Measurements from ENCODE around the gene SHMT1.
A peak's percentile ranks its signal among the peaks of the same experiment; 100 is the strongest.
"Not testable (repeated sequence)": the region's sequence is repeated elsewhere in the genome, so short reads cannot be mapped to it uniquely, and the experiment has no call there.

The SHMT1 gene

DNA sequence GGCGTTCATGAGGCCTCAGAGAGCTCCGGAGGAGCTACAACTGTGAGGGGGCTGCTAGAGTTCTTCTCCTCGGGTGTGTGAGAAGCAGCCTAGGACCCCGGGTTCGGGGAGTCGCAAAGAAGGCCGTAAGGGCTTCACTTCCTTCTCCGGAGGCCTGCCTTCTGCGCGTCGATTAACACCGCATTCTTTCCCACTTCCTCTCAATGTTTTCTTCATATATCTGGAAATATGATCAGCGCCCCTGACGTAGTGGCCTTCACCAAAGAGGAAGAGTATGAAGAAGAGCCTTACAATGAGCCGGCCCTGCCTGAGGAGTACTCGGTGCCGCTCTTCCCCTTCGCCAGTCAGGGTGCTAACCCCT is 47.8 kb downstream of the SHMT1 start:
- Histone ChIP-seq H3K27me3 (ENCODE audit: control insufficient read depth, insufficient read depth, low read length) (no peaks in the 10 kb centered on the region), H3K4me1 (ENCODE audit: control insufficient read depth, insufficient read depth, low read length) (peaks cover 13% of the 10 kb centered on the region), H3K9me3 (ENCODE audit: control insufficient read depth, insufficient read depth, low read length) (no peaks in the 10 kb centered on the region), H3K27ac (ENCODE audit: low read depth, low read length) (peak overlapping the region; percentile 93), H3K4me3 (ENCODE audit: low read depth, low read length) (peak overlapping the region; percentile 96), H3K9ac (ENCODE audit: low read depth, low read length) (peak overlapping the region; percentile 88), H3K36me3 (ENCODE audit: control insufficient read depth, insufficient read depth, low read length) (peaks cover 41% of the 10 kb centered on the region)

DNA sequence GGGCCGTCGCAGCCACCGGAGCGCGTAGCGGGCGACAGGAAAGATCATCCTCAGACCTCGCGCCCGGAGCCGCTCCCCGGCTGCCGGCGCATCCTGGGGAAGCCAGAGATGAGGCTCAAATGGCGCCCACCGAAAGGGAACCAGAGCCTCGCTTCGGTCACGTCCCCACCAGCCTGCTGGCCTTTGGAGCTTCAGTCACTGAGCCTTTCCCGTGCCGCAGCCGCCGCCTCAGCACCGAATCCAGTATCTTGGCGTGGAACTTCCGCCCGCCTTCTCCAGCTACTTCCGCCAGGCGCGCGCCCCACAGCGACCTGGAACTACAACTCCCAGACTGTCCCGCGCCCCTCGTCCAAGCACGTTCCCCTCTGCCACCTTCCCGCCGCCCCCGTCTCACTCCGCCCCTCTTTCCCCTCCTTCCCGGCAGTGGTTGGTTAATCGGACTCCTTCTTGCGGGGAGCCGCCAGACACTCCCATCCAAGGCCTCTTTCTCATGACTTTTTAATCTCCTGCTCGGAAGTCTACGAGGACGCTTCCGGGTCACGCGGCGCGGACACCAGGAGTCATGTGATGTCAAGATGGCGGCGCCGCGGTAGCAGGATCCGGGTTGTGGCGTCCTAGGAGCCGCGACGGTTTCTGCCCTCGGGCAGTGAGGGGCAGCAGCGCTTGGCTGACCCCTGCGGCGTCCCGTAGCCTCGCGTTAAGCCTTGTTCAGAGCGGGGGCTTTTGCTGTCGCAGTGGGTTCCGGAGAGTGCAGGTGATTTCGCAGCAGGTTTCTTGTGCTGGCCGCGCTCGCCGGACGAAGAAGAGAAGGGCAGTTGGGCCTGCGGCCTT is 48.4 kb downstream of the SHMT1 start, which contains the start of the genes SMCR8 and TOP3A:
SMCR8 (plus strand) TSS at position 563 of the 831 bp plus-strand sequence. CDS start 497 bp downstream, outside the sequence.
TOP3A (minus strand) TSS at position 264 of the 831 bp plus-strand sequence; CDS start at position 48, 216 bp downstream.
- Histone ChIP-seq H3K9ac (ENCODE audit: low read depth, low read length) (peak within 1 kb of the TSS; percentile 88), H3K36me3 (ENCODE audit: control insufficient read depth, insufficient read depth, low read length) (peaks cover 45% of the 10 kb centered on the region), H3K4me3 (ENCODE audit: low read depth, low read length) (peak within 1 kb of the TSS; percentile 96), H3K27ac (ENCODE audit: low read depth, low read length) (peak within 1 kb of the TSS; percentile 93), H3K4me1 (ENCODE audit: control insufficient read depth, insufficient read depth, low read length) (peaks cover 13% of the 10 kb centered on the region), H3K27me3 (ENCODE audit: control insufficient read depth, insufficient read depth, low read length) (no peaks in the 10 kb centered on the region), H3K9me3 (ENCODE audit: control insufficient read depth, insufficient read depth, low read length) (no peaks in the 10 kb centered on the region)

DNA sequence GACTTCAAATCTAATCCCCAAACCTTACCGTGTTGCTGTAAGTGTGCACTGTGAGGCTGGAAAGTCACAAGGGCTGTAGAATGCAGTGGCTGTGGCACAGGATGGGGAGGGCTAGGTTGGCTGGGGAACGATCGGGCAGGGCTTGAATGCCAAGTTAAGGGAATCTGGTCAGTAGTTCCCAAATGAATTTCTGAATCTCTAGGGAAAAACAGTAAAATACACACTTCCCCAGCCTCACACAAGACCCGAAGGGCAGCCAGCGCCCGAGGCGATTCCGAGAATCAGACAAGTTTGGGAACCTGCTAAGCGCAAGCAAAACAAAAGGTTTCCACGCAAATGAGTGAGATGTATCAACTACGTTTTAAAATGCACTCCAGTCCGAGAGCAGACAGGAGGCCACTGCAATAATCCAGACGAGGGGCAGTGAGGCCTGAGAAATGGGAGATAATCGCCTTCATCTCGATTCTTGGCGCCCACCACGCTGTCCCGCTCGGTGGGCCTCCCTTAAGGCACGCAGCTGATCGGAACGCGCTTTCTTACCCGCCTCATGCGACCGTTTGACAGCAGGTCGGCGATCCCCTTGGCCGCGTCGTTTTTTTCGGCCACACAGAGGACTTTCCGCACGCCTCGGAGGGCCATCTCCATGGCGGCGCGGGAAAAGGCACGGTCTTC is 49.2 kb downstream of the SHMT1 start:
- Histone ChIP-seq H3K9me3 (ENCODE audit: control insufficient read depth, insufficient read depth, low read length) (no peaks in the 10 kb centered on the region), H3K4me1 (ENCODE audit: control insufficient read depth, insufficient read depth, low read length) (peaks cover 13% of the 10 kb centered on the region), H3K36me3 (ENCODE audit: control insufficient read depth, insufficient read depth, low read length) (peaks cover 46% of the 10 kb centered on the region), H3K4me3 (ENCODE audit: low read depth, low read length) (peak overlapping the region; percentile 96), H3K27ac (ENCODE audit: low read depth, low read length) (peak overlapping the region; percentile 93), H3K9ac (ENCODE audit: low read depth, low read length) (peak overlapping the region; percentile 74), H3K27me3 (ENCODE audit: control insufficient read depth, insufficient read depth, low read length) (no peaks in the 10 kb centered on the region)

- Histone ChIP-seq H3K9me3 (ENCODE audit: control insufficient read depth, insufficient read depth, low read length) (no peaks in the 10 kb centered on the region), H3K4me1 (ENCODE audit: control insufficient read depth, insufficient read depth, low read length) (0 out of 2 replicates have a peak, but pooled peaks cover 6% of the 10 kb centered on the region), H3K4me3 (ENCODE audit: low read depth, low read length) (no peak overlapping the region), H3K36me3 (ENCODE audit: control insufficient read depth, insufficient read depth, low read length) (peaks cover 74% of the 10 kb centered on the region), H3K9ac (ENCODE audit: low read depth, low read length) (no peak overlapping the region), H3K27me3 (ENCODE audit: control insufficient read depth, insufficient read depth, low read length) (no peaks in the 10 kb centered on the region), H3K27ac (ENCODE audit: low read depth, low read length) (no peak overlapping the region)
Measured at GRCh38 chr17:18309202-18309601, 54.1 kb downstream of the SHMT1 start.

GRCh38 chr17:18303206-18303605 is 60.1 kb downstream of the SHMT1 start:
- H3K9me3 ChIP-seq (ENCODE audit: control insufficient read depth, insufficient read depth, low read length); H3K27ac ChIP-seq (ENCODE audit: low read depth, low read length); H3K27me3 ChIP-seq (ENCODE audit: control insufficient read depth, insufficient read depth, low read length); H3K4me3 ChIP-seq (ENCODE audit: low read depth, low read length); H3K4me1 ChIP-seq (ENCODE audit: control insufficient read depth, insufficient read depth, low read length); H3K9ac ChIP-seq (ENCODE audit: low read depth, low read length): not testable (repeated sequence)
- H3K36me3 ChIP-seq (ENCODE audit: control insufficient read depth, insufficient read depth, low read length), result peaks cover 92% of the 10 kb centered on the region

DNA sequence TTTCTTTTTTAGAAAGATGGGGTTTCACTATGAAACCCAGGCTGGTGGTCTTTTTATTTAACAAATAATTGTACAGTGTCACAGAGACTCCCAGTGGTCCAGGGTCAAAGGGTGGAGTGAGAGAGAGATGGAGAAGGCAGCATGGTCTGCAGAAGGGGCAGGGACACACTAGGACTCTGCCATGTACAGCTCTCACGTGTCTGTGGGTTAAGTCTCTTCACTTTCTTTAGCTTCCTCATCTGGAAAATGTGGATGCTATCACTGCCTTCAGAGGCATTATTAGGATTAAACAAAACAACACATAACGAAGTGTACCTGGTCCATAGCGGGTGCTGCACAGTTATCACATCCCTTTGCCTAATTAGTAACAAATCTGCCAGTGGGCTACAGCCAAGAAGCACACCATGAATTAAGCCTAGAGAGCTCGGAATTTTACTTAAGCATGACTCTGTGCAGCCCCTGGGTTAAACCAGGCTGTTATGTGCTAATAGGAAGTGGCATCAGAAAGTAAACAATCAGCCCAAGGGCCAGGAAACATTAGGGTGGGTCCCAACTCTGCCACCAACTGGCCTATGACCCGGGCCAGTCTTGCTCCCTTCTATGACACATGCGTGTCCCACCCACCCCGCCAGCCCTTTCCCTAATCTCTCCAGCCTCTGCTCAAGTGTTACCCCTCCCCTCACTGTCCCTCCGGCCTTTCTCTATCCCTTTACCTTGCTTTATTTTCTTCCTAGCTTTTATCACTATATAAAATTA is 62.4 kb downstream of the SHMT1 start:
- Histone ChIP-seq H3K9me3 (ENCODE audit: control insufficient read depth, insufficient read depth, low read length) (no peaks in the 10 kb centered on the region), H3K27me3 (ENCODE audit: control insufficient read depth, insufficient read depth, low read length) (no peaks in the 10 kb centered on the region), H3K9ac (ENCODE audit: low read depth, low read length) (no peak overlapping the region), H3K36me3 (ENCODE audit: control insufficient read depth, insufficient read depth, low read length) (peaks cover 84% of the 10 kb centered on the region), H3K4me1 (ENCODE audit: control insufficient read depth, insufficient read depth, low read length) (no peaks in the 10 kb centered on the region), H3K4me3 (ENCODE audit: low read depth, low read length) (no peak overlapping the region), H3K27ac (ENCODE audit: low read depth, low read length) (no peak overlapping the region)

GRCh38 chr17:18298061-18298460 is 65.3 kb downstream of the SHMT1 start:
- not testable (repeated sequence) for H3K9me3 ChIP-seq (ENCODE audit: control insufficient read depth, insufficient read depth, low read length); H3K27me3 ChIP-seq (ENCODE audit: control insufficient read depth, insufficient read depth, low read length); H3K4me1 ChIP-seq (ENCODE audit: control insufficient read depth, insufficient read depth, low read length); H3K4me3 ChIP-seq (ENCODE audit: low read depth, low read length); H3K27ac ChIP-seq (ENCODE audit: low read depth, low read length); H3K9ac ChIP-seq (ENCODE audit: low read depth, low read length)
- peaks cover 77% of the 10 kb centered on the region for H3K36me3 ChIP-seq (ENCODE audit: control insufficient read depth, insufficient read depth, low read length)

- Histone ChIP-seq H3K4me1 (ENCODE audit: control insufficient read depth, insufficient read depth, low read length) (no peaks in the 10 kb centered on the region), H3K36me3 (ENCODE audit: control insufficient read depth, insufficient read depth, low read length) (peaks cover 87% of the 10 kb centered on the region), H3K27me3 (ENCODE audit: control insufficient read depth, insufficient read depth, low read length) (no peaks in the 10 kb centered on the region), H3K9ac (ENCODE audit: low read depth, low read length) (no peak overlapping the region), H3K9me3 (ENCODE audit: control insufficient read depth, insufficient read depth, low read length) (no peaks in the 10 kb centered on the region), H3K27ac (ENCODE audit: low read depth, low read length) (no peak overlapping the region), H3K4me3 (ENCODE audit: low read depth, low read length) (no peak overlapping the region)
Measured at GRCh38 chr17:18291718-18292540, 71.4 kb downstream of the SHMT1 start.

GRCh38 chr17:18285296-18285695 is 78.1 kb downstream of the SHMT1 start:
- no peaks in the 10 kb centered on the region for H3K27me3 ChIP-seq (ENCODE audit: control insufficient read depth, insufficient read depth, low read length)
- H3K9ac ChIP-seq (ENCODE audit: low read depth, low read length), result no peak overlapping the region
- no peaks in the 10 kb centered on the region for H3K9me3 ChIP-seq (ENCODE audit: control insufficient read depth, insufficient read depth, low read length)
- no peaks in the 10 kb centered on the region for H3K4me1 ChIP-seq (ENCODE audit: control insufficient read depth, insufficient read depth, low read length)
- no peak overlapping the region for H3K4me3 ChIP-seq (ENCODE audit: low read depth, low read length)
- H3K36me3 ChIP-seq (ENCODE audit: control insufficient read depth, insufficient read depth, low read length), result peaks cover 93% of the 10 kb centered on the region
- no peak overlapping the region for H3K27ac ChIP-seq (ENCODE audit: low read depth, low read length)

GRCh38 chr17:18281788-18282187 is 81.6 kb downstream of the SHMT1 start:
- Histone ChIP-seq H3K36me3 (ENCODE audit: control insufficient read depth, insufficient read depth, low read length) (peaks cover 94% of the 10 kb centered on the region), H3K27me3 (ENCODE audit: control insufficient read depth, insufficient read depth, low read length) (no peaks in the 10 kb centered on the region), H3K9ac (ENCODE audit: low read depth, low read length) (no peak overlapping the region), H3K9me3 (ENCODE audit: control insufficient read depth, insufficient read depth, low read length) (no peaks in the 10 kb centered on the region), H3K4me3 (ENCODE audit: low read depth, low read length) (no peak overlapping the region), H3K4me1 (ENCODE audit: control insufficient read depth, insufficient read depth, low read length) (no peaks in the 10 kb centered on the region), H3K27ac (ENCODE audit: low read depth, low read length) (no peak overlapping the region)

Data from HUES48 (cell line).